NOMO-1 (cell line): ENCODE data around the gene NGFR.

Source experiments
- DNase-seq, 2 experiments: peaks; one replicate each; lab custom pipeline; 2025; ENCODE audit not compliant: unreplicated experiment in 2 of 2; lab: John Stamatoyannopoulos, UW

NGFR gene

GRCh38 chr17:49514071-49514721 lies 19.1 kb downstream of the NGFR start:
- no peak for DNase-seq

- DNase-seq, result peak; percentile 44 to 48
Measured at GRCh38 chr17:49515196-49515770, 20.2 kb downstream of the NGFR start.

- DNase-seq, result no peak
Measured at GRCh38 chr17:49516180-49516579, 21.1 kb downstream of the NGFR start.

- DNase-seq, result no peak
Measured at GRCh38 chr17:49518346-49519078, 23.4 kb downstream of the NGFR start.

DNA sequence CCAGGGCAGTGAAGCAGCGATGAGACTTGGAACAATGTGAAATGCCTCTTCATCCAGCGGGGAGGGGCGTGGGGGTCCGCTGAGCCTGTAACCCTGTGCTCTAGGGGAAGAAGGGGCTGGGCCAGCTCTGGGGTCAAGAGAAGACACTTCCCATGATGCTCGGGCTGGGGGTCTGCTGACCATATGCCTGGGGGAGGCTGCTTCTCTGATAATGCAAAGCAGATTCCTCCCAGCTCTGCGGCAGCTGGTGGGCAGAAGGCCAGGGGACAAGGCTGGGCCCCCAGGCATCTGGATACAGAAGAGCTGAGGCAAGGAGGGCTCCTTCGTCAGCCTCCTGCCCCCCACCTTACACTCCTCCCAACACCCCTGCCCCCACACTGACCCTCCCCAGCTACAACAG lies 24.7 kb downstream of the NGFR start:
- no peak for DNase-seq

GRCh38 chr17:49520386-49521087 lies 25.4 kb downstream of the NGFR start:
- DNase-seq, result no peak

- no peak for DNase-seq
Measured at GRCh38 chr17:49521088-49521450, 26.0 kb downstream of the NGFR start.

DNA sequence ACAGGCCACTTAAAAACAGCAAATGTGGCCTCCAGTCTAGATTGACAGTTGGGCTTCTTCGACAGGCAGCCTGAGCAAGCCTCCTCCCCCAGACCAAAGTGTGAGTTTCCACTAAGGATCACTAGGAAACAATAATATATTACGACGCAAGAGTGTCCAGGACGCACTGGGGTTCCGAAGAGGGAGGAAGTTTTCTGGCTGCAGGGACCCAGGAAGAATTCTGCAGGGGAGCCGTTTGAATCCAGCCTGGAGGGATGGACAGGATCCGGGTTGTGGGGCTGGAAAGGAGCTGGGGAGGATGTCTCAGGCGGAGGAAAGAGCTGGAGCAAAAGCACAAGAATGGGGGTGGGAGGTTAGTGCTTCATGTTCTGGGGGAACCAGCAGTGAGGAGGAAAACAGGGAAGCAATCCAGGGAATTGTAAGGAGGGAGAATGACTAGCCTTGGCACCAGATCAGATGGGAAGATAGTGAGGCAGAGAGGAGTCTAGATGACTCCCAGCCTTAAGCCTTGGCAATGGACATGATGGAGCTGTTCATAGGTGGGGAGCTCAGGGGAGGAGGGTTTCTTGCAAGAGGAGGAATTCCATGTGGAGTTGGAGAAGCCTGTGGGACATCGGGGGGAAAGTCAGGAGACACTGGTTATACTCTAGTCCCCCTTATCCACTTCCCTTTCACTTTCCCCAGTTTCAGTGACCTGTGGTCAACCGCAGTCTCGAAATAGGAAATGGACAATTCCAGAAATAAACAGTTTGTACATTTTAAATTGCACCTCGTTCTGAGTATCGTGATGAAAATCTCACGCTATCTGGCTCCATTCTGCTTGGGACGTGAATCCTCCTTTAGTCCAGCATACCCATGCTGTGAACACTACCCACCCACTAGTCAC lies 26.6 kb downstream of the NGFR start:
- DNase-seq, result peak in 1 of 2 experiments; percentile 59

- DNase-seq, result no peak
Measured at GRCh38 chr17:49522357-49522890, 27.3 kb downstream of the NGFR start.

GRCh38 chr17:49523196-49523595 lies 28.1 kb downstream of the NGFR start:
- no peak for DNase-seq

DNA sequence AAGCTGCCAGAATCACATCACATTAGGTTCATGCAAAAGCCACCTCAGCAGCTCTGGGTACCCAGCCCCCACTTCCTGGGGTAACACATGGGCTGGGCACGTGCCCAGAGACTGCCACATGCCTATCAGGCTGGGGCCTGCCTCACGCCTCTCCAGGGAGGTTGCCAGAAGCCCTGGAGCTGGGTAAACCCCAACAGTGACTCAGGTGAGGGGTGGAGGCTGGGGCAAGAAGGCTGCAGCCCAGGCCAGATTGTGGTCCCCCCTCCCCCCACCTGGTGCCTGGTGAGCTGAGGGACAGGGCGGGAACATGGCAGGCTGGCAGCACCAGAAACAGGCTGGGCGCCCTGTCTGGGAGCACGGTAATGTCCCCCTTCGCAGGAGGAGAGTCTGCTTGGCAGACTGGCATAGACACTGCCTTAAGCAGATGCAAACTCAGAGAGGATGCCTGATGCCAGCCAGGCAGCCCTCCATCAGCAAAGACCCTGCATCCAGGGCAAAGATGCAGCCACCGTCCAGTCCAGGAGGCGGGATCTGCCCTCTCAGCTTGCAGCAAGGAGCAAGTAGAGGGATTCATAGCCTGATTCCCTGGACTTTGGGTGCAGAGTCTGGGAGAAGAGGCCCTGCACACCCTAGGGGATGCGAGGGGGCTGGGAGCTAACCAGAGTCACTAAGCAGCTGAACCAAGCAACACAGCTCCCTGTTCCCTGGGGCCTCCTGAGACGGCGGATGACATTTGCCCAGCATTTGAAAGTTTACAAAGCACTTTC lies 28.8 kb downstream of the NGFR start:
- DNase-seq, result no peak

- DNase-seq, result no peak
Measured at GRCh38 chr17:49524473-49525359, 29.6 kb downstream of the NGFR start.

DNA sequence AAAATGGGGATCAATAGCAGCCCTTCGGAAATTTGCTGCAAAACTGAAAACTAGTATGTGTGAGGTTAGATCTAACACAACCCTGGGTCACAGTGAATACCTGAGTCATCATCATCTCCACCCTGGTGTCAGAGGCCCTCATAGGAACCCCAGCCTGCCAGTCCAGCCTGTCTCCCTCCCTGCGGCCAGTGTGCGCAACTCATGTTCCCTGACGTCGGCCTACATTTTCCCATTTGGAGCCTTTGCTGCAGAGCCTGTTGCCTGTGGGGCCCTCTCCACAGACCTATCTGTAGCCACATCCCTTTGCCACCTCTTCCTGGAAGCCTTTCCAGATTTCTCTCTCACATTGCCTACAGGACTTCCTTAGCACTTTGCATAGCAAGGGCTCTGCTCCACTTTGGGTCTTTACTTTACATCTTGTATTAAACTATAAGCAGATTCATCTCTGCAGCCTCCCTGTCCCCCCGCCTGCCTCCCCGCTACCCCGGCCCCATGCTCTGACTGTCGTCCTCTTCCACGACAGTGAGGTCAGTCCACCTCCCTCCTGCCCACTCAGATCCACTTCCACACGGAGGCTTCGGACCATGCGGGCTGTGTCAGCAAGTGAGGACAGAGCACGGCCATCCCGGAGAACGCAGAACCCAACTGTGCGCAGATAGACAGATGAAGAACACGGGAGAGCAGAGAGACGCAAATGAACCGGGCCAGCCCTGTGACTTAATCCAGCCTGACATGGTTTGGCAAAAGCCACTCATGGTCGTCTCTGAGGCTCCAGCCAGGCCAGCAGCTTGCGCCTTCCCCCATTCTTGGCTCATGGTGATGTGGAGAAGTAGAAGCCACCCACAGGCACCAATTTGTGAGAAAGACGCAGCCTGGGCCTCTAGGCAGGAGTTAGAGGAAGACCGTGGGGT lies 31.0 kb downstream of the NGFR start:
- DNase-seq, result no peak

DNA sequence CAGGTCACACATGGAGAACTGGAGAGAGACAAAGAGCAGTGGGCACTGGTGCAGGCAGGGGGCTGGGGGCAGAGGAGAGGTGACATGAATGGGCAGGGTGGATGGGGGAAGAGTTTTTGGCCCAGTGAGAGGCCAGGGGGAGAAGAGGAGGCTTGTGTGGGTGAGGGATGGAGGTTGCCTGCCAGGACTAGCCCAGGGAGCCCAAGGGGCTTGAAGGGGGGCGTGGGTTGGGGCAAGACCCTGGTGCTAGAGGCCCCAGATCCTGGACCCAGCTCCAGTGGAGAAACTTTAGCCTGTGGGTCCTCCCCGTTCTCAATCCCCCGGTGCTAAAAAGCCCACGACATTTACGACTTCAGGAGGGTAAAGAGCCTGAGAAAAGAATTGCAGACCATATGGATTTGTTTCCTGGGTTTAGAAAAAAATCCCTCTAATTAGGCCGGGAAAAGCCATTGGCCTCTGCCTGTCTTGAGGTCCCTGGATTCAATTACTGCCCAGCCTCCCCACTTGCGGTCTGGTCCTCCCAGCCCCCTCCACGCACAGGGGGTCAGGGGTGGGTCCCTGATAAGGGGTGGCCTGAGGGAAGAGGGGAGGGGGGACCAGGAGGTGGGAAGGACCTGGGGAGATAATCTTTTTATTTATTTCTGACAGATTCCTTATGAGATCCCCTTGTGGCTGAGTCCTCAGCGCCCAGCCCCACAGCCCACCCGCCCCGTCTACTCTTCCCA lies 33.0 kb downstream of the NGFR start:
- no peak for DNase-seq

DNA sequence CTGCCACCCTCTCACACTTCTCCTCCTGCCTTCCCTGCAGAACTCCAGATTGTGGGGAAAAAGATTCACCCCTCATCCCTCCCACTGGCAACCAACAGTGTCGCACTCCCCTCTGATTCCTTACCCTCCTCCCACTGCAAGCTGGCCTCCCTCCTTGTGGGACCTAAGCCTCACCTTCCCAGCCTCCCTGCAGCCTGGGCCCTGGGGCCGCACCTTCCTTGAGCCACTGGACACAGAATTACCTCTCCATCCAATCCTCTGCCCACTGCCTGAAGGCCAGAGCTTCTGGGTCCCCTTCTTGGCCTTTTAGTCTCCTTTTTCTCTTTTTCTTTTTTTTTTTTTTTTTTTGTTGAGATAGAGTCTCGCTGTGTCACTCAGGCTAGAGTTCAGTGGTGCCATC lies 33.9 kb downstream of the NGFR start:
- DNase-seq, result no peak

DNA sequence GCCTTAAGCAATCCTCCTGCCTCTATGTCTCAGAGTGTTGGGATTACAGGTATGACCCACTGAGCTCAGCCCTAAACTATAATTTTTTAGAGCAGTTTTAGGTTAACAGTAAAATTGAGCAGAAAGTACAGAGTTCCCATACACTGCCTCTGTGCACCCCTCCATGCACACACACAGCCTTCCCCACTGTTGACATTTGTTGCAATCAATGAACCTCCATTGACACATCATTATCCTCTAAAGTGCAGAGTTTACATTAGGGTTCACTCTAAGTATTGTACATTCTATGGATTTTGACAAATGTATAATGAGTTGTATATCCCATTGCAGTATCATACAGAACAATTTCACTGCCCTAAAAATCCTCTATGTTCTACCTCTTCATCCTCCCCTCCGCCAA lies 35.0 kb downstream of the NGFR start:
- no peak for DNase-seq

DNA sequence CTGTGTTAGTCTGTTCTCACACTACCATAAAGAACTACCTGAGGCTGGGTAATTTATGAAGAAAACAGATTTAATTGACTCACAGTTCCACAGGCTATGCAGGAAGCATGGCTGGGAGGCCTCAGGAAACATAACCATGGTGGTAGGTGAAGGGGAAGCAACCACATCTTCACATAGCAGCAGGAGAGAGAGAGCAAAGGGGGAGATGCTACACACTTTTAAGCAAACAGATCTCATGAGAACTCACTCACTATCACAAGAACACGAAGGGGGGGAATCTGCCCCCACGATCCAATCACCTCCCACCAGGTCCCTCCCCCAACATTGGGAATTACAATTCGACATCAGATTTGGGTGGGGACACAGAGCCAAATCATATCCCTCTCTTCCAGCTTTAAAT lies 48.8 kb downstream of the NGFR start:
- no peak for DNase-seq
